Upper lobe of left lung (tissue), 4 donors: ENCODE results near the gene NTPCR.

Source experiments
- EP300 ChIP-seq, 4 donors: sonication (generic); formaldehyde crosslinking; IDR thresholded peaks; one replicate each; pipeline ENCODE4 v1.5.1; 2017; ENCODE audit warnings: antibody characterized with exemption in 4 of 4, control low read depth in 2 of 4
- TF ChIP-seq, protein P1 (sequence below), 6 experiments: fragments of 450-650 bp in 4 of 6; fragments of 200-600 bp in 2 of 6; sonication (generic) in 2 of 6; IDR thresholded peaks; one replicate each; pipeline ENCODE4 v1.5.1; 2016 to 2019; ENCODE audit warnings: antibody characterized with exemption in 6 of 6

- TF ChIP-seq, protein P1, sequence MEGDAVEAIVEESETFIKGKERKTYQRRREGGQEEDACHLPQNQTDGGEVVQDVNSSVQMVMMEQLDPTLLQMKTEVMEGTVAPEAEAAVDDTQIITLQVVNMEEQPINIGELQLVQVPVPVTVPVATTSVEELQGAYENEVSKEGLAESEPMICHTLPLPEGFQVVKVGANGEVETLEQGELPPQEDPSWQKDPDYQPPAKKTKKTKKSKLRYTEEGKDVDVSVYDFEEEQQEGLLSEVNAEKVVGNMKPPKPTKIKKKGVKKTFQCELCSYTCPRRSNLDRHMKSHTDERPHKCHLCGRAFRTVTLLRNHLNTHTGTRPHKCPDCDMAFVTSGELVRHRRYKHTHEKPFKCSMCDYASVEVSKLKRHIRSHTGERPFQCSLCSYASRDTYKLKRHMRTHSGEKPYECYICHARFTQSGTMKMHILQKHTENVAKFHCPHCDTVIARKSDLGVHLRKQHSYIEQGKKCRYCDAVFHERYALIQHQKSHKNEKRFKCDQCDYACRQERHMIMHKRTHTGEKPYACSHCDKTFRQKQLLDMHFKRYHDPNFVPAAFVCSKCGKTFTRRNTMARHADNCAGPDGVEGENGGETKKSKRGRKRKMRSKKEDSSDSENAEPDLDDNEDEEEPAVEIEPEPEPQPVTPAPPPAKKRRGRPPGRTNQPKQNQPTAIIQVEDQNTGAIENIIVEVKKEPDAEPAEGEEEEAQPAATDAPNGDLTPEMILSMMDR (IDR thresholded peaks at IDR 0.05), result no peak
- no peak for TF ChIP-seq EP300 (IDR thresholded peaks at IDR 0.05)
Observed at GRCh38 chr1:232987046-232987773, 36.8 kb downstream of the NTPCR start.
